ENCODE results near the gene ABLIM3. TPM values are rescaled to one million over a fixed set of nuclear protein-coding genes. Genes with fewer than 3 reads are reported as not detected.

The ABLIM3 gene
- polyA plus RNA-seq, 1 donor, result 7.2 TPM

GRCh38 chr5:149237662-149238061 lies 96.4 kb downstream of the ABLIM3 start:
- Histone ChIP-seq H3K27ac (ENCODE audit: low read length) (no peak overlapping the region), H3K4me3 (ENCODE audit: low read length) (no peak overlapping the region), H3K9me3 (ENCODE audit: control insufficient read depth, low read depth, low read length) (no peaks in the 10 kb centered on the region), H3K27me3 (ENCODE audit: control insufficient read depth, insufficient read depth, low read length) (peaks cover 34% of the 10 kb centered on the region), H3K36me3 (ENCODE audit: control insufficient read depth, insufficient read depth, low read length) (no peaks in the 10 kb centered on the region), H3K4me1 (ENCODE audit: control insufficient read depth, insufficient read depth, low read length) (no peaks in the 10 kb centered on the region)
- DNase-seq, result no peak
- WGBS (ENCODE audit: insufficient coverage, low lambda C conversion rate), result 58% methylated on average over 3 of the region's 4 CpGs

GRCh38 chr5:149238540-149238939 lies 97.2 kb downstream of the ABLIM3 start:
- no peak for DNase-seq
- H3K27me3 ChIP-seq (ENCODE audit: control insufficient read depth, insufficient read depth, low read length), result peaks cover 32% of the 10 kb centered on the region
- no CpG with 5 or more reads among the region's 2 CpGs for WGBS (ENCODE audit: insufficient coverage, low lambda C conversion rate)

GRCh38 chr5:149239917-149240316 lies 98.6 kb downstream of the ABLIM3 start:
- H3K27me3 ChIP-seq (ENCODE audit: control insufficient read depth, insufficient read depth, low read length), result peaks cover 25% of the 10 kb centered on the region
- no peaks in the 10 kb centered on the region for H3K4me1 ChIP-seq (ENCODE audit: control insufficient read depth, insufficient read depth, low read length)
- no CpG with 5 or more reads among the region's 2 CpGs for WGBS (ENCODE audit: insufficient coverage, low lambda C conversion rate)
- no peak overlapping the region for H3K4me3 ChIP-seq (ENCODE audit: low read length)
- H3K9me3 ChIP-seq (ENCODE audit: control insufficient read depth, low read depth, low read length), result no peaks in the 10 kb centered on the region
- no peak for DNase-seq
- H3K27ac ChIP-seq (ENCODE audit: low read length), result no peak overlapping the region
- H3K36me3 ChIP-seq (ENCODE audit: control insufficient read depth, insufficient read depth, low read length), result no peaks in the 10 kb centered on the region

More at GRCh38 chr5:149238540-149238939, 97.2 kb downstream of the ABLIM3 start:
- Histone ChIP-seq H3K4me3 (ENCODE audit: low read length) (no peak overlapping the region), H3K27ac (ENCODE audit: low read length) (no peak overlapping the region), H3K4me1 (ENCODE audit: control insufficient read depth, insufficient read depth, low read length) (no peaks in the 10 kb centered on the region), H3K36me3 (ENCODE audit: control insufficient read depth, insufficient read depth, low read length) (no peaks in the 10 kb centered on the region), H3K9me3 (ENCODE audit: control insufficient read depth, low read depth, low read length) (no peaks in the 10 kb centered on the region)

- no peaks in the 10 kb centered on the region for H3K9me3 ChIP-seq (ENCODE audit: control insufficient read depth, low read depth, low read length)
- no peak overlapping the region for H3K4me3 ChIP-seq (ENCODE audit: low read length)
- H3K27ac ChIP-seq (ENCODE audit: low read length), result no peak overlapping the region
- no peaks in the 10 kb centered on the region for H3K36me3 ChIP-seq (ENCODE audit: control insufficient read depth, insufficient read depth, low read length)
- DNase-seq, result peak in 1 of 2 donors; percentile 13
- WGBS (ENCODE audit: insufficient coverage, low lambda C conversion rate), result no CpG with 5 or more reads among the region's 13 CpGs
- peaks cover 25% of the 10 kb centered on the region for H3K27me3 ChIP-seq (ENCODE audit: control insufficient read depth, insufficient read depth, low read length)
- no peaks in the 10 kb centered on the region for H3K4me1 ChIP-seq (ENCODE audit: control insufficient read depth, insufficient read depth, low read length)
Measured at GRCh38 chr5:149240354-149240998, 99.2 kb downstream of the ABLIM3 start.

GRCh38 chr5:149242339-149242738 lies 101.0 kb downstream of the ABLIM3 start:
- Histone ChIP-seq H3K4me1 (ENCODE audit: control insufficient read depth, insufficient read depth, low read length) (no peaks in the 10 kb centered on the region), H3K36me3 (ENCODE audit: control insufficient read depth, insufficient read depth, low read length) (no peaks in the 10 kb centered on the region), H3K4me3 (ENCODE audit: low read length) (no peak overlapping the region), H3K27ac (ENCODE audit: low read length) (no peak overlapping the region), H3K9me3 (ENCODE audit: control insufficient read depth, low read depth, low read length) (no peaks in the 10 kb centered on the region), H3K27me3 (ENCODE audit: control insufficient read depth, insufficient read depth, low read length) (peaks cover 17% of the 10 kb centered on the region)
- no peak for DNase-seq
- no CpG with 5 or more reads among the region's 3 CpGs for WGBS (ENCODE audit: insufficient coverage, low lambda C conversion rate)

GRCh38 chr5:149246906-149247305 lies 105.6 kb downstream of the ABLIM3 start:
- H3K27ac ChIP-seq (ENCODE audit: low read length), result no peak overlapping the region
- no peak overlapping the region for H3K4me3 ChIP-seq (ENCODE audit: low read length)
- no peaks in the 10 kb centered on the region for H3K36me3 ChIP-seq (ENCODE audit: control insufficient read depth, insufficient read depth, low read length)
- H3K9me3 ChIP-seq (ENCODE audit: control insufficient read depth, low read depth, low read length), result no peaks in the 10 kb centered on the region
- H3K4me1 ChIP-seq (ENCODE audit: control insufficient read depth, insufficient read depth, low read length), result no peaks in the 10 kb centered on the region
- DNase-seq, result no peak
- peaks cover 11% of the 10 kb centered on the region for H3K27me3 ChIP-seq (ENCODE audit: control insufficient read depth, insufficient read depth, low read length)
- 80% methylated on average over 1 of the region's 4 CpGs for WGBS (ENCODE audit: insufficient coverage, low lambda C conversion rate)

- no peak overlapping the region for H3K27ac ChIP-seq (ENCODE audit: low read length)
- H3K36me3 ChIP-seq (ENCODE audit: control insufficient read depth, insufficient read depth, low read length), result no peaks in the 10 kb centered on the region
- no peak overlapping the region for H3K4me3 ChIP-seq (ENCODE audit: low read length)
- H3K4me1 ChIP-seq (ENCODE audit: control insufficient read depth, insufficient read depth, low read length), result no peaks in the 10 kb centered on the region
- no peaks in the 10 kb centered on the region for H3K9me3 ChIP-seq (ENCODE audit: control insufficient read depth, low read depth, low read length)
- H3K27me3 ChIP-seq (ENCODE audit: control insufficient read depth, insufficient read depth, low read length), result peaks cover 11% of the 10 kb centered on the region
- no peak for DNase-seq
- WGBS (ENCODE audit: insufficient coverage, low lambda C conversion rate), result no CpG with 5 or more reads among the region's 8 CpGs
Measured at GRCh38 chr5:149247726-149248125, 106.4 kb downstream of the ABLIM3 start.

GRCh38 chr5:149251546-149251945 lies 110.3 kb downstream of the ABLIM3 start:
- peaks cover 15% of the 10 kb centered on the region for H3K27me3 ChIP-seq (ENCODE audit: control insufficient read depth, insufficient read depth, low read length)
- no peaks in the 10 kb centered on the region for H3K36me3 ChIP-seq (ENCODE audit: control insufficient read depth, insufficient read depth, low read length)
- no peaks in the 10 kb centered on the region for H3K9me3 ChIP-seq (ENCODE audit: control insufficient read depth, low read depth, low read length)
- H3K27ac ChIP-seq (ENCODE audit: low read length), result no peak overlapping the region
- DNase-seq, result no peak
- H3K4me3 ChIP-seq (ENCODE audit: low read length), result no peak overlapping the region
- WGBS (ENCODE audit: insufficient coverage, low lambda C conversion rate), result no CpG with 5 or more reads among the region's 4 CpGs
- H3K4me1 ChIP-seq (ENCODE audit: control insufficient read depth, insufficient read depth, low read length), result no peaks in the 10 kb centered on the region

GRCh38 chr5:149254506-149254905 lies 113.2 kb downstream of the ABLIM3 start:
- no CpG with 5 or more reads among the region's 3 CpGs for WGBS (ENCODE audit: insufficient coverage, low lambda C conversion rate)
- no peak for DNase-seq
- no peaks in the 10 kb centered on the region for H3K4me1 ChIP-seq (ENCODE audit: control insufficient read depth, insufficient read depth, low read length)
- peaks cover 19% of the 10 kb centered on the region for H3K27me3 ChIP-seq (ENCODE audit: control insufficient read depth, insufficient read depth, low read length)
- H3K9me3 ChIP-seq (ENCODE audit: control insufficient read depth, low read depth, low read length), result no peaks in the 10 kb centered on the region
- H3K27ac ChIP-seq (ENCODE audit: low read length), result no peak overlapping the region
- no peak overlapping the region for H3K4me3 ChIP-seq (ENCODE audit: low read length)
- no peaks in the 10 kb centered on the region for H3K36me3 ChIP-seq (ENCODE audit: control insufficient read depth, insufficient read depth, low read length)

- DNase-seq, result no peak
- Histone ChIP-seq H3K27ac (ENCODE audit: low read length) (no peak overlapping the region), H3K36me3 (ENCODE audit: control insufficient read depth, insufficient read depth, low read length) (no peaks in the 10 kb centered on the region), H3K27me3 (ENCODE audit: control insufficient read depth, insufficient read depth, low read length) (peaks cover 22% of the 10 kb centered on the region), H3K9me3 (ENCODE audit: control insufficient read depth, low read depth, low read length) (no peaks in the 10 kb centered on the region), H3K4me3 (ENCODE audit: low read length) (no peak overlapping the region), H3K4me1 (ENCODE audit: control insufficient read depth, insufficient read depth, low read length) (no peaks in the 10 kb centered on the region)
Measured at GRCh38 chr5:149256451-149256850, 115.2 kb downstream of the ABLIM3 start.

GRCh38 chr5:149257131-149257530 lies 115.8 kb downstream of the ABLIM3 start:
- Histone ChIP-seq H3K4me1 (ENCODE audit: control insufficient read depth, insufficient read depth, low read length) (no peaks in the 10 kb centered on the region), H3K4me3 (ENCODE audit: low read length) (no peak overlapping the region), H3K36me3 (ENCODE audit: control insufficient read depth, insufficient read depth, low read length) (no peaks in the 10 kb centered on the region), H3K9me3 (ENCODE audit: control insufficient read depth, low read depth, low read length) (no peaks in the 10 kb centered on the region), H3K27ac (ENCODE audit: low read length) (no peak overlapping the region), H3K27me3 (ENCODE audit: control insufficient read depth, insufficient read depth, low read length) (peaks cover 27% of the 10 kb centered on the region)
- DNase-seq, result no peak
- WGBS (ENCODE audit: insufficient coverage, low lambda C conversion rate), result no CpG with 5 or more reads among the region's 1 CpG
